Body of pancreas (tissue), 4 donors: ENCODE results near the gene TTC4.

ENCODE experiments used
- POLR2A ChIP-seq, 3 donors: fragments of 450-650 bp; IDR thresholded peaks; one replicate each; pipeline ENCODE4 v1.6.1; 2016; ENCODE audit warnings: antibody characterized with exemption in 3 of 3, mild to moderate bottlenecking in 2 of 3
- TF ChIP-seq, protein P1 (sequence below), 7 experiments: fragments of 450-650 bp in 4 of 7; fragments of 200-600 bp in 3 of 7; sonication (generic) in 3 of 7; IDR thresholded peaks; one replicate each; pipeline ENCODE4 v1.5.1; 2016 to 2019; ENCODE audit warnings: antibody characterized with exemption in 7 of 7

DNA sequence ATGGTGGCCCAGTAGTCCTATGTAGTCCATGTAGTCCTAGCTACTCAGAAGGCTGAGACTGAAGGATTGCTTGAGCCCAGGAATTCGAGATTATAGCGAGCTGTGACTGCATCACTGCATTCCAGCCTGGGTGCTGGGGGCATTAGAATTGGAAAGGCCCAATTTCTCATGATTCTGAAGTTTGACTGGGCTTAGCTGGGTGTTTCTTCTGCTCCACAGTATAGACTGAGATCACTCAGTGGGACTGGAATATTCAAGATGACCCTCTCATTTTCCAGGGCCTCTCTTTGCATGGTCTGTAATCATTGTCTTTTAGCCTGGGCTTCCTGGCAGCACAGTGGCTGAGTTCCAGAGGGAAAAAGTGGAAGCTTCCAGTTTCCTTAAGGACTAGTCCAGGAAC is 47.9 kb upstream of the TTC4 start:
- TF ChIP-seq, protein P1, sequence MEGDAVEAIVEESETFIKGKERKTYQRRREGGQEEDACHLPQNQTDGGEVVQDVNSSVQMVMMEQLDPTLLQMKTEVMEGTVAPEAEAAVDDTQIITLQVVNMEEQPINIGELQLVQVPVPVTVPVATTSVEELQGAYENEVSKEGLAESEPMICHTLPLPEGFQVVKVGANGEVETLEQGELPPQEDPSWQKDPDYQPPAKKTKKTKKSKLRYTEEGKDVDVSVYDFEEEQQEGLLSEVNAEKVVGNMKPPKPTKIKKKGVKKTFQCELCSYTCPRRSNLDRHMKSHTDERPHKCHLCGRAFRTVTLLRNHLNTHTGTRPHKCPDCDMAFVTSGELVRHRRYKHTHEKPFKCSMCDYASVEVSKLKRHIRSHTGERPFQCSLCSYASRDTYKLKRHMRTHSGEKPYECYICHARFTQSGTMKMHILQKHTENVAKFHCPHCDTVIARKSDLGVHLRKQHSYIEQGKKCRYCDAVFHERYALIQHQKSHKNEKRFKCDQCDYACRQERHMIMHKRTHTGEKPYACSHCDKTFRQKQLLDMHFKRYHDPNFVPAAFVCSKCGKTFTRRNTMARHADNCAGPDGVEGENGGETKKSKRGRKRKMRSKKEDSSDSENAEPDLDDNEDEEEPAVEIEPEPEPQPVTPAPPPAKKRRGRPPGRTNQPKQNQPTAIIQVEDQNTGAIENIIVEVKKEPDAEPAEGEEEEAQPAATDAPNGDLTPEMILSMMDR (IDR thresholded peaks at IDR 0.05): no peak
- no peak for TF ChIP-seq POLR2A (IDR thresholded peaks at IDR 0.05)
